Heart right ventricle (tissue), 16 donors: Measurements from ENCODE around the gene CXADR. TPM values are rescaled to one million over a fixed set of nuclear protein-coding genes. Genes with fewer than 3 reads are reported as not detected.
A peak's percentile ranks its signal among the peaks of the same experiment; 100 is the strongest.

ENCODE experiments used
- ATAC-seq, 8 donors: fragments of 200-7000 bp; cut with Tn5 transposase; one replicate each; pipeline ENCODE4 v1.9.1; 2020; ENCODE audit warnings: mild to moderate bottlenecking in 8 of 8, moderate library complexity in 8 of 8, moderate number of reproducible peaks in 1 of 8
- DNase-seq, 2 donors: peaks; one replicate each; pipeline ENCODE4 v3.0.0-alpha.2; 2020
- H3K27ac ChIP-seq, 10 donors: fragments of 200-600 bp; sonication (generic) in 2 of 10; one replicate each; pipeline versions ENCODE4 v1.5.0 to v1.8.0; 2020 to 2022; ENCODE audit warnings: mild to moderate bottlenecking in 3 of 10
- H3K27me3 ChIP-seq, 7 donors: fragments of 200-600 bp; one replicate each; pipeline ENCODE4 v1.8.0; 2021 to 2022; ENCODE audit warnings: mild to moderate bottlenecking in 2 of 7
- H3K36me3 ChIP-seq, 9 donors: fragments of 200-600 bp; sonication (generic) in 1 of 9; one replicate each; pipeline versions ENCODE4 v1.5.0 to v1.8.0; 2020 to 2022; ENCODE audit warnings: mild to moderate bottlenecking in 2 of 9
- H3K4me1 ChIP-seq, 9 donors: fragments of 200-600 bp; sonication (generic) in 1 of 9; one replicate each; pipeline versions ENCODE4 v1.5.0 to v1.8.0; 2020 to 2022; ENCODE audit warnings: mild to moderate bottlenecking in 4 of 9
- H3K4me3 ChIP-seq, 10 donors: fragments of 200-600 bp; sonication (generic) in 2 of 10; one replicate each; pipeline versions ENCODE4 v1.5.0 to v1.8.0; 2020 to 2022; ENCODE audit warnings: mild to moderate bottlenecking in 7 of 10, moderate library complexity in 2 of 10
- H3K9me3 ChIP-seq, 11 donors: fragments of 200-600 bp in 10 of 11; sonication (generic) in 2 of 11; one replicate each; pipeline versions ENCODE4 v1.5.0 to v1.8.0; 2013 to 2022; ENCODE audit warnings: mild to moderate bottlenecking in 2 of 11, control low read depth in 1 of 11, moderate library complexity in 1 of 11
- CTCF ChIP-seq, 9 donors: fragments of 200-600 bp; sonication (generic) in 2 of 9; IDR thresholded peaks; one replicate each; pipeline versions ENCODE4 v1.5.0 to v1.8.0; 2021 to 2022; ENCODE audit warnings: antibody characterized with exemption in 9 of 9, mild to moderate bottlenecking in 5 of 9, moderate library complexity in 1 of 9
- WGBS, 2 donors: extraction: QIAGEN DNeasy Blood & Tissue Kit; methylation state at CpG; one replicate each; pipeline ENCODE4 v1.1.7; 2013; ENCODE audit warnings: inconsistent platforms in 1 of 2; 5-methylcytosine and 5-hydroxymethylcytosine counted together
- intact Hi-C, 10 donors: fragments of 100-400 bp; cut with DNase I; formaldehyde crosslinking; loops; one replicate each; pipeline versions ENCODE4 v1.11.1 to v1.14.2; 2022
- polyA plus RNA-seq, 2 donors: library from polyadenylated mRNA; stranded (reverse); fragments of 200-250 nt; gene quantifications; one replicate each; pipeline ENCODE4 v1.2.3, GENCODE V29; 2013
- total RNA-seq, 10 donors: library from RNA; stranded (reverse); fragmentation: NEBNext Ultra II Directional in 3 of 10; extraction: Animal tissue kit (Norgen Biotek cat#: 25700) in 3 of 10; gene quantifications; one replicate each; pipeline versions ENCODE4 v1.2.1 to v1.2.4, GENCODE V29; 2021 to 2023
- donor health status: Arrhythmogenic right ventricular cardiomyopathy.
- donor health status: ischemic (EF 13 %, LVEDD 7.1; RV severe dilation, severe dysfunction).
- donor health status: healthy with polysubstance abuse.
- donor health status: DM: no; HTN: yes; CAD: no.
- donor health status: DM: no; HTN: no; CAD: no.
- donor health status: ischemic (EF 25% LVEDD 6.9; RV normal size, moderate dysfunction).
- donor health status: ischemic (EF 25% LVEDD 5.7; RV mildly dilated, moderate dysfunction).
- donor health status: healthy.
- donor health status: DM: yes; HTN: yes; CAD: no.
- donor health status: Ischemic cardiomyopathy.
- donor health status: ischemic (EF 35%, LVEDD 5.7; RV mildly dilated, moderate dysfunction).
- donor health status: nonischemic (EF 11% LVEDD 7.7; RV severe dilation, severe dysfunction).
- donor health status: DM: yes; HTN: yes; CAD: no.
- donor health status: PGD.
- donor health status: ischemic (EF 29% LVEDD 5.4; RV normal size, mild dysfunction).
- donor health status: nonischemic (EF 23%, LVEDD 6.1; RV moderate dilation, normal function).

The CXADR gene
- total and polyA plus RNA-seq, 12 donors, result 6.4 to 42.1 (median 27.7) TPM

GRCh38 chr21:17491716-17492414 is 21.0 kb upstream of the CXADR start:
- intact Hi-C loops, result no loop called here
- H3K36me3 ChIP-seq, result no peaks in the 10 kb centered on the region
- no peak overlapping the region for H3K27ac ChIP-seq
- no peak overlapping the region for H3K4me3 ChIP-seq
- DNase-seq (peak in 1 of 2 donors; percentile 13), ATAC-seq (peak in 1 of 8 donors; percentile 37)
- H3K4me1 ChIP-seq, result peaks cover 0 to 17% (median 0%) of the 10 kb centered on the region in 9 donors
- no peaks in the 10 kb centered on the region for H3K9me3 ChIP-seq
- no peaks in the 10 kb centered on the region for H3K27me3 ChIP-seq
- WGBS, 2 donors, result 69 to 73% methylated on average over 7 of the region's 7 CpGs
- no peak for TF ChIP-seq CTCF (IDR thresholded peaks at IDR 0.05)

GRCh38 chr21:17492415-17493168 is 20.3 kb upstream of the CXADR start:
- DNase-seq (no peak), ATAC-seq (no peak)
- WGBS, 2 donors, result 86 to 88% methylated on average over 6 of the region's 6 CpGs
- Histone ChIP-seq H3K27me3 (no peaks in the 10 kb centered on the region), H3K9me3 (no peaks in the 10 kb centered on the region), H3K4me3 (no peak overlapping the region), H3K27ac (no peak overlapping the region), H3K36me3 (no peaks in the 10 kb centered on the region), H3K4me1 (peaks cover 0 to 17% (median 0%) of the 10 kb centered on the region in 9 donors)
- intact Hi-C loops, result no loop called here
- TF ChIP-seq CTCF (IDR thresholded peaks at IDR 0.05), result no peak

- Histone ChIP-seq H3K27me3 (no peaks in the 10 kb centered on the region), H3K36me3 (no peaks in the 10 kb centered on the region), H3K27ac (no peak overlapping the region), H3K4me3 (no peak overlapping the region), H3K9me3 (no peaks in the 10 kb centered on the region), H3K4me1 (peaks cover 0 to 17% (median 0%) of the 10 kb centered on the region in 9 donors)
- intact Hi-C loops, result no loop called here
- ATAC-seq, result no peak
- TF ChIP-seq CTCF (IDR thresholded peaks at IDR 0.05), result no peak
- WGBS, 2 donors, result 84 to 86% methylated on average over 3 of the region's 3 CpGs
- DNase-seq, result no peak
Measured at GRCh38 chr21:17494051-17494450, 18.8 kb upstream of the CXADR start.

GRCh38 chr21:17495680-17496079 is 17.2 kb upstream of the CXADR start:
- DNase-seq (no peak), ATAC-seq (no peak)
- H3K36me3 ChIP-seq, result no peaks in the 10 kb centered on the region
- no peak for TF ChIP-seq CTCF (IDR thresholded peaks at IDR 0.05)
- intact Hi-C loops, result no loop called here
- 63 to 79% methylated on average over 2 of the region's 2 CpGs for WGBS, 2 donors
- H3K9me3 ChIP-seq, result no peaks in the 10 kb centered on the region
- H3K27me3 ChIP-seq, result no peaks in the 10 kb centered on the region
- no peak overlapping the region for H3K4me3 ChIP-seq
- peaks cover 0 to 17% (median 0%) of the 10 kb centered on the region in 9 donors for H3K4me1 ChIP-seq
- no peak overlapping the region for H3K27ac ChIP-seq
